K562 (cell line): Measurements from ENCODE around the gene ST6GALNAC5. TPM values are rescaled to one million over a fixed set of nuclear protein-coding genes. Genes with fewer than 3 reads are reported as not detected.

Experiments
- ATAC-seq: fragments of 200-7000 bp; cut with Tn5 transposase; 3 replicates; pipeline ENCODE4 v1.9.1; 2020; ENCODE audit warnings: moderate library complexity
- BruUV-seq: library from RNA; stranded (reverse); fragments of 400-500 nt; replicated peaks from 2 replicates; lab custom pipeline; 2021; lab: Mats Ljungman, UMichigan
- CTCF ChIA-PET: fragments of 300-600 bp; formaldehyde crosslinking; extraction: SDS; loops from one replicate; lab custom pipeline; 2021; ENCODE audit warnings: low intra/inter-chr PET ratio; lab: Yijun Ruan, JAX
- POLR2A ChIA-PET: fragments of 300-600, 350-650 bp; sonication (Branson Sonifier 250); formaldehyde crosslinking; extraction: SDS; loops from one replicate; lab custom pipeline; 2021; ENCODE audit warnings: antibody characterized with exemption, inconsistent platforms; lab: Yijun Ruan, JAX
- DNase-seq, 4 experiments: peaks; one replicate each; pipeline versions ENCODE4 v3.0.0 to v3.0.0-alpha.2; 2011 to 2018; ENCODE audit warnings: low spot score in 3 of 4, mixed read lengths in 3 of 4; ENCODE audit errors: extremely low read depth in 1 of 4
- FAIRE-seq: peaks from 2 replicates; lab custom pipeline; 2011; peaks lifted over from hg19 to GRCh38; lab: Jason Lieb, UNC
- H2AFZ ChIP-seq: 2 replicates; pipeline ENCODE4 v1.6.0; 2011; ENCODE audit warnings: low read depth, low read length, control low read depth, inconsistent platforms
- H3K27ac ChIP-seq: fragments of 200-600 bp; 3 replicates; pipeline ENCODE4 v1.8.0; 2011; ENCODE audit warnings: low read depth, mild to moderate bottlenecking, control low read depth, inconsistent platforms, low read length, moderate library complexity, mixed read lengths; ENCODE audit errors: extremely low read depth
- H3K27me3 ChIP-seq, 2 experiments: fragments of 300-600 bp in 1 of 2; 2 replicates in 1 of 2; 3 replicates in 1 of 2; pipeline versions ENCODE4 v1.6.0 to v1.8.0; 2011; ENCODE audit warnings: inconsistent platforms in 2 of 2, low read length in 2 of 2, mild to moderate bottlenecking in 1 of 2, mixed read lengths in 1 of 2, moderate library complexity in 1 of 2; ENCODE audit not compliant: control insufficient read depth in 2 of 2, insufficient read depth in 2 of 2
- H3K36me3 ChIP-seq: fragments of 300-600 bp; 3 replicates; pipeline ENCODE4 v1.8.0; 2011; ENCODE audit warnings: mild to moderate bottlenecking, low read length, inconsistent platforms; ENCODE audit not compliant: control insufficient read depth, insufficient read depth
- H3K4me1 ChIP-seq, 2 experiments: fragments of 200-600 bp in 1 of 2; replicated peaks in 1 of 2; 2 replicates in 1 of 2; 3 replicates in 1 of 2; pipeline versions ENCODE4 v1.5.1 to v1.8.0; 2011; ENCODE audit warnings: inconsistent platforms in 2 of 2, low read length in 2 of 2, mild to moderate bottlenecking in 1 of 2, mixed read lengths in 1 of 2, moderate library complexity in 1 of 2; ENCODE audit not compliant: control insufficient read depth in 2 of 2, insufficient read depth in 2 of 2
- H3K4me2 ChIP-seq: 2 replicates; pipeline ENCODE4 v1.6.1; 2011; ENCODE audit warnings: low read length, control low read depth, inconsistent platforms, mixed read lengths; ENCODE audit not compliant: insufficient read depth
- H3K4me3 ChIP-seq: fragments of 200-600 bp; sonication (generic), shearing (Covaris generic); 2 replicates; pipeline ENCODE4 v1.5.1; 2016; ENCODE audit warnings: control low read depth, inconsistent platforms
- H3K79me2 ChIP-seq: fragments of 200-600 bp; 3 replicates; pipeline ENCODE4 v1.8.0; 2011; ENCODE audit warnings: low read length, inconsistent platforms; ENCODE audit not compliant: control insufficient read depth, insufficient read depth
- H3K9ac ChIP-seq, 2 experiments: 2 replicates each; pipeline versions ENCODE4 v1.6.0 to v1.6.1; 2011; ENCODE audit warnings: low read depth in 2 of 2, low read length in 2 of 2, control low read depth in 1 of 2, inconsistent platforms in 1 of 2, mild to moderate bottlenecking in 1 of 2, mixed read lengths in 1 of 2; ENCODE audit not compliant: insufficient read depth in 1 of 2
- H3K9me1 ChIP-seq: one replicate; pipeline ENCODE4 v1.6.0; 2011; ENCODE audit warnings: inconsistent platforms, mild to moderate bottlenecking, low read length, moderate library complexity; ENCODE audit not compliant: control insufficient read depth, insufficient read depth
- H3K9me3 ChIP-seq: replicated peaks from 2 replicates; pipeline ENCODE4 v1.5.1; 2011; ENCODE audit warnings: low read depth, low read length, inconsistent platforms; ENCODE audit not compliant: control insufficient read depth, insufficient read depth
- H4K20me1 ChIP-seq: replicated peaks from 2 replicates; pipeline ENCODE4 v1.6.1; 2011; ENCODE audit warnings: low read length, inconsistent platforms, mixed read lengths; ENCODE audit not compliant: control insufficient read depth, insufficient read depth
- E2F5 ChIP-seq: sonication (generic); formaldehyde crosslinking; IDR thresholded peaks from 2 replicates; pipeline ENCODE4 v1.8.0; 2022; ENCODE audit warnings: mild to moderate bottlenecking, missing genetic modification reagents
- USF1 ChIP-seq: sonication (generic); formaldehyde crosslinking; IDR thresholded peaks from 2 replicates; pipeline ENCODE4 v1.9.0; 2022; ENCODE audit warnings: mild to moderate bottlenecking, missing genetic modification reagents
- WGBS: fragments of 100-300 bp; shearing (Covaris generic); methylation state at CpG from one replicate; pipeline ENCODE4 v1.1.6; 2016; ENCODE audit warnings: low coverage, mixed read lengths; ENCODE audit not compliant: insufficient coverage; ENCODE audit errors: missing lambda C conversion rate; 5-methylcytosine and 5-hydroxymethylcytosine counted together
- in situ Hi-C: fragments of 300-500 bp; cut with MboI; formaldehyde crosslinking; loops from 4 replicates; pipeline ENCODE4 v1.15.0; 2018; ENCODE audit warnings: inconsistent platforms, mixed read lengths
- intact Hi-C: fragments of 100-400 bp; cut with micrococcal nuclease; formaldehyde crosslinking; loops from 2 replicates; pipeline ENCODE4 v1.14.2; 2022
- polyA plus RNA-seq, 8 experiments: library from polyadenylated mRNA; depleted of rRNA in 4 of 8; stranded (reverse) in 5 of 8; unstranded in 3 of 8; fragments of >200 nt; fragmentation: Nextera tagmentation in 2 of 8; fragmentation: Illumina TruSeq in 1 of 8; extraction: Ambion mirVana in 2 of 8; extraction: Trizol in 1 of 8; gene quantifications; 2 replicates each; pipeline versions ENCODE4 v1.2.1 to v1.2.3, GENCODE V29; 2011 to 2014; ENCODE audit warnings: inconsistent platforms in 1 of 8, missing spikeins in 1 of 8
- total RNA-seq, 7 experiments: library from RNA; depleted of rRNA in 6 of 7; stranded (reverse); fragments of >200 nt in 6 of 7; fragmentation: Illumina TruSeq in 2 of 7; extraction: Trizol in 2 of 7; gene quantifications; 2 replicates each; pipeline versions ENCODE4 v1.2.1 to v1.2.3, GENCODE V29; 2011 to 2021; ENCODE audit warnings: low replicate concordance in 1 of 7

The ST6GALNAC5 gene
- total and polyA plus RNA-seq, 9 of the 15 experiments (the other 6 are each of a cell fraction or from before 2014, with no cell fraction given) = 0.04 to 0.14 TPM; not detected in 7

- TF ChIP-seq USF1 (CRISPR knock-in tag) = no peak
These were observed 32.1 kb upstream of the ST6GALNAC5 start (continued) for GRCh38 chr1:76835203-76835602.

GRCh38 chr1:76840278-76840677 lies 27.0 kb upstream of the ST6GALNAC5 start:
- Histone ChIP-seq H3K27ac (no peak overlapping the region), H3K79me2 (no peaks in the 10 kb centered on the region), H3K9me1 (no peaks in the 10 kb centered on the region), H3K4me1 (no peaks in the 10 kb centered on the region), H3K36me3 (no peaks in the 10 kb centered on the region), H4K20me1 (no peaks in the 10 kb centered on the region), H3K27me3 (no peaks in the 10 kb centered on the region), H2AFZ (no peak overlapping the region), H3K4me3 (no peak overlapping the region), H3K9me3 (no peaks in the 10 kb centered on the region), H3K4me2 (no peak overlapping the region), H3K9ac (no peak overlapping the region)
- no peak for ATAC-seq
- POLR2A ChIA-PET = no interaction called here
- in situ Hi-C loops (no loop called here), intact Hi-C loops (no loop called here)
- CTCF ChIA-PET = no interaction called here
- no peak for DNase-seq
- BruUV-seq = no TSS peak
- no peak for TF ChIP-seq E2F5 (CRISPR knock-in tag)
- FAIRE-seq = no peak
- 0% methylated on average over 2 of the region's 2 CpGs for WGBS
